Measurements from ENCODE around the gene SNAP47. TPM values are rescaled to one million over a fixed set of nuclear protein-coding genes. Genes with fewer than 3 reads are reported as not detected.
A peak's percentile ranks its signal among the peaks of the same experiment; 100 is the strongest.

SNAP47 gene
- total and polyA plus RNA-seq, 2 donors (not counting 3 experiments of a cell fraction or from before 2014, with no cell fraction given): 24.0 to 32.7 TPM

DNA sequence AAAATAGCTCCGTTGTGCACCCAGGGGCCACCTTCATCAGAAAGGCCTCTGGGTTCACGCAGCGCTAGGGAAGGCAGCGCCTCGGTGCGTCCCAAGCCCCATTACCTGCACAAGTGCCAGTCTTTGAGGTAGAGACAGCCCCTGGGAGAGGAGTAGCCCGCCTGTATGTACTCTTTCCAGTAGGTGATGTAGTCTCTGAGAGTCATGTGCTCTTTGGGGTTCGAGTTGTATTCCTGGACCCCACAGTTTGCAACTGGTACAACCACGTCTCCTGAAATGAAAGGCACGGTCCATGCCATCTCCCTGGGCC is 734 bp upstream of the SNAP47 start:
- dilution Hi-C loops (cut with MboI; ENCODE audit: extremely low pct_ligation_motif_present, low sequenced_read_pairs) (no loop called here), intact Hi-C loops (cut with micrococcal nuclease) (loop anchor here (10.0 kb wide), 1 partner anchor 350 kb away; the partner anchor contains the start of gene ARF1)
- Histone ChIP-seq H3K9ac (replicated peaks; ENCODE audit: extremely low read depth, insufficient read depth, low read length) (peak overlapping the region; percentile 70), H4K20me1 (replicated peaks; ENCODE audit: control insufficient read depth, extremely low read depth, insufficient read depth, low read length) (no peaks in the 10 kb centered on the region), H3K4me1 (ENCODE audit: control insufficient read depth, extremely low read depth, insufficient read depth, low read length) (peaks cover 12% of the 10 kb centered on the region), H3K36me3 (ENCODE audit: control insufficient read depth in 2 of 2, extremely low read depth in 1 of 2, insufficient read depth in 2 of 2, low read length in 2 of 2) (peaks cover 0 to 23% of the 10 kb centered on the region in 2 experiments), H3K79me2 (ENCODE audit: control insufficient read depth, insufficient read depth, low read length) (peaks cover 51% of the 10 kb centered on the region), H3K4me3 (replicated peaks in 1 of 3; ENCODE audit: insufficient read depth in 1 of 3, low read depth in 1 of 3, low read length in 3 of 3) (peak overlapping the region; percentile 65 to 89 (median 87)), H3K9me1 (replicated peaks; ENCODE audit: control insufficient read depth, extremely low read depth, insufficient read depth, low read length) (no peaks in the 10 kb centered on the region), H2AFZ (ENCODE audit: low read depth, low read length) (peak overlapping the region; percentile 91), H3K4me2 (ENCODE audit: insufficient read depth, low read length) (peak overlapping the region; percentile 85), H3K9me3 (replicated peaks; ENCODE audit: control insufficient read depth, insufficient read depth, low read length) (no peaks in the 10 kb centered on the region), H3K27ac (ENCODE audit: insufficient read depth, low read depth, low read length) (peak overlapping the region; percentile 44), H3K27me3 (ENCODE audit: control insufficient read depth in 2 of 2, insufficient read depth in 2 of 2, low read length in 2 of 2) (no peaks in the 10 kb centered on the region)
- TF ChIP-seq MYC (IDR thresholded peaks at IDR 0.05; ENCODE audit: low read depth, low read length) (no peak), FOS (IDR thresholded peaks at IDR 0.05; ENCODE audit: borderline replicate concordance, insufficient read depth, low read length) (no peak), POLR2A (IDR thresholded peaks at IDR 0.05; ENCODE audit: low read depth, low read length) (no peak), JUN (IDR thresholded peaks at IDR 0.05; ENCODE audit: borderline replicate concordance, insufficient read depth, insufficient read length, low read depth) (no peak), GATA2 (IDR thresholded peaks at IDR 0.05; ENCODE audit: insufficient read depth, insufficient read length, low read depth, low read length) (no peak), EZH2 (IDR thresholded peaks at IDR 0.05; ENCODE audit: borderline replicate concordance, low read depth, low read length, severe bottlenecking) (no peak)
- TF ChIP-seq, protein P1, sequence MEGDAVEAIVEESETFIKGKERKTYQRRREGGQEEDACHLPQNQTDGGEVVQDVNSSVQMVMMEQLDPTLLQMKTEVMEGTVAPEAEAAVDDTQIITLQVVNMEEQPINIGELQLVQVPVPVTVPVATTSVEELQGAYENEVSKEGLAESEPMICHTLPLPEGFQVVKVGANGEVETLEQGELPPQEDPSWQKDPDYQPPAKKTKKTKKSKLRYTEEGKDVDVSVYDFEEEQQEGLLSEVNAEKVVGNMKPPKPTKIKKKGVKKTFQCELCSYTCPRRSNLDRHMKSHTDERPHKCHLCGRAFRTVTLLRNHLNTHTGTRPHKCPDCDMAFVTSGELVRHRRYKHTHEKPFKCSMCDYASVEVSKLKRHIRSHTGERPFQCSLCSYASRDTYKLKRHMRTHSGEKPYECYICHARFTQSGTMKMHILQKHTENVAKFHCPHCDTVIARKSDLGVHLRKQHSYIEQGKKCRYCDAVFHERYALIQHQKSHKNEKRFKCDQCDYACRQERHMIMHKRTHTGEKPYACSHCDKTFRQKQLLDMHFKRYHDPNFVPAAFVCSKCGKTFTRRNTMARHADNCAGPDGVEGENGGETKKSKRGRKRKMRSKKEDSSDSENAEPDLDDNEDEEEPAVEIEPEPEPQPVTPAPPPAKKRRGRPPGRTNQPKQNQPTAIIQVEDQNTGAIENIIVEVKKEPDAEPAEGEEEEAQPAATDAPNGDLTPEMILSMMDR (IDR thresholded peaks at IDR 0.05; ENCODE audit: extremely low read depth in 1 of 2, insufficient read depth in 1 of 2, low read depth in 1 of 2, low read length in 2 of 2): no peak
- peak; percentile 35 for FAIRE-seq
- TSS peak; percentile 59 for BruUV-seq (replicated peaks)
- ChIA-PET CTCF (interaction anchor here (0.9 to 1.0 kb wide), 2 partner anchors 212 to 214 kb away, joined by 3 read pairs; no protein-coding TSS in a partner anchor), POLR2A (no interaction called here)
- DNase-seq (ENCODE audit: low read depth, low spot score): no peak

Data from endothelial cell of umbilical vein (primary cell).